Mucosa of descending colon (tissue), 3 donors: ENCODE data around the gene NFIX. TPM values are rescaled to one million over a fixed set of nuclear protein-coding genes. Genes with fewer than 3 reads are reported as not detected.

ENCODE experiments used
- ATAC-seq: fragments of 200-7000 bp; cut with Tn5 transposase; one replicate; pipeline ENCODE4 v1.9.1; 2020; ENCODE audit warnings: mild to moderate bottlenecking, moderate library complexity
- DNase-seq, 3 donors: peaks; one replicate each; pipeline ENCODE4 v3.0.0-alpha.2; 2020
- H3K36me3 ChIP-seq: fragments of 200-600 bp; one replicate; pipeline ENCODE4 v1.8.0; 2021; ENCODE audit warnings: low read depth, mild to moderate bottlenecking
- H3K4me1 ChIP-seq: fragments of 200-600 bp; one replicate; pipeline ENCODE4 v1.8.0; 2021; ENCODE audit warnings: low read depth, mild to moderate bottlenecking
- H3K4me3 ChIP-seq: fragments of 200-600 bp; one replicate; pipeline ENCODE4 v1.8.0; 2021; ENCODE audit warnings: mild to moderate bottlenecking
- H3K9me3 ChIP-seq: fragments of 200-600 bp; one replicate; pipeline ENCODE4 v1.8.0; 2021; ENCODE audit warnings: mild to moderate bottlenecking
- intact Hi-C, 2 donors: fragments of 100-400 bp; cut with DNase I in 1 of 2; cut with micrococcal nuclease in 1 of 2; formaldehyde crosslinking; loops; one replicate each; pipeline versions ENCODE4 v1.11.0 to v1.11.1; 2022; cut with DNase I, micrococcal nuclease
- total RNA-seq, 3 donors: library from RNA; stranded (reverse); fragmentation: NEBNext Ultra II Directional in 2 of 3; extraction: Animal tissue kit (Norgen Biotek cat#: 25700) in 2 of 3; gene quantifications; one replicate each; pipeline versions ENCODE4 v1.2.1 to v1.2.4, GENCODE V29; 2021 to 2023
- TF ChIP-seq, protein P1 (sequence below): fragments of 200-600 bp; IDR thresholded peaks from one replicate; pipeline ENCODE4 v1.8.0; 2022; ENCODE audit warnings: antibody characterized with exemption, mild to moderate bottlenecking
- donor health status: DM: no; HTN: no; CAD: no; lungs with moderate emphysema.
- donor health status: DM: no; HTN: no; CAD: no.
- donor health status: DM: no; HTN: yes; CAD: no.

The NFIX gene
- total RNA-seq, 3 donors from 2014 or later = 59.4 to 238 (median 64.6) TPM

- Histone ChIP-seq H3K36me3 (no peaks in the 10 kb centered on the region), H3K4me3 (no peak overlapping the region), H3K4me1 (no peaks in the 10 kb centered on the region), H3K9me3 (no peaks in the 10 kb centered on the region)
- intact Hi-C loops = no loop called here
- DNase-seq (no peak), ATAC-seq (no peak)
- TF ChIP-seq, protein P1, sequence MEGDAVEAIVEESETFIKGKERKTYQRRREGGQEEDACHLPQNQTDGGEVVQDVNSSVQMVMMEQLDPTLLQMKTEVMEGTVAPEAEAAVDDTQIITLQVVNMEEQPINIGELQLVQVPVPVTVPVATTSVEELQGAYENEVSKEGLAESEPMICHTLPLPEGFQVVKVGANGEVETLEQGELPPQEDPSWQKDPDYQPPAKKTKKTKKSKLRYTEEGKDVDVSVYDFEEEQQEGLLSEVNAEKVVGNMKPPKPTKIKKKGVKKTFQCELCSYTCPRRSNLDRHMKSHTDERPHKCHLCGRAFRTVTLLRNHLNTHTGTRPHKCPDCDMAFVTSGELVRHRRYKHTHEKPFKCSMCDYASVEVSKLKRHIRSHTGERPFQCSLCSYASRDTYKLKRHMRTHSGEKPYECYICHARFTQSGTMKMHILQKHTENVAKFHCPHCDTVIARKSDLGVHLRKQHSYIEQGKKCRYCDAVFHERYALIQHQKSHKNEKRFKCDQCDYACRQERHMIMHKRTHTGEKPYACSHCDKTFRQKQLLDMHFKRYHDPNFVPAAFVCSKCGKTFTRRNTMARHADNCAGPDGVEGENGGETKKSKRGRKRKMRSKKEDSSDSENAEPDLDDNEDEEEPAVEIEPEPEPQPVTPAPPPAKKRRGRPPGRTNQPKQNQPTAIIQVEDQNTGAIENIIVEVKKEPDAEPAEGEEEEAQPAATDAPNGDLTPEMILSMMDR = no peak
Measured at GRCh38 chr19:12967907-12968306, 27.4 kb upstream of the NFIX start.

GRCh38 chr19:12969292-12969988 lies 25.8 kb upstream of the NFIX start, which contains the start of gene DAND5:
Gene DAND5, plus strand, starts transcription at chr19:12969576. Its CDS starts 85 bp downstream, at chr19:12969661.
- H3K4me1 ChIP-seq = no peaks in the 10 kb centered on the region
- no peaks in the 10 kb centered on the region for H3K9me3 ChIP-seq
- intact Hi-C loops = no loop called here
- no peaks in the 10 kb centered on the region for H3K36me3 ChIP-seq
- H3K4me3 ChIP-seq = no peak within 1 kb of the TSS
- ATAC-seq (no peak), DNase-seq (no peak)
- TF ChIP-seq, protein P1 = no peak

GRCh38 chr19:12970070-12970820 lies 25.0 kb upstream of the NFIX start:
- no peaks in the 10 kb centered on the region for H3K4me1 ChIP-seq
- intact Hi-C loops = loop anchor here in 1 of 2 donors (10.0 kb wide), 1 partner anchor 295 kb away; no protein-coding TSS in a partner anchor
- no peak overlapping the region for H3K4me3 ChIP-seq
- TF ChIP-seq, protein P1 = no peak
- no peaks in the 10 kb centered on the region for H3K36me3 ChIP-seq
- ATAC-seq = no peak
- DNase-seq = no peak
- H3K9me3 ChIP-seq = no peaks in the 10 kb centered on the region

DNA sequence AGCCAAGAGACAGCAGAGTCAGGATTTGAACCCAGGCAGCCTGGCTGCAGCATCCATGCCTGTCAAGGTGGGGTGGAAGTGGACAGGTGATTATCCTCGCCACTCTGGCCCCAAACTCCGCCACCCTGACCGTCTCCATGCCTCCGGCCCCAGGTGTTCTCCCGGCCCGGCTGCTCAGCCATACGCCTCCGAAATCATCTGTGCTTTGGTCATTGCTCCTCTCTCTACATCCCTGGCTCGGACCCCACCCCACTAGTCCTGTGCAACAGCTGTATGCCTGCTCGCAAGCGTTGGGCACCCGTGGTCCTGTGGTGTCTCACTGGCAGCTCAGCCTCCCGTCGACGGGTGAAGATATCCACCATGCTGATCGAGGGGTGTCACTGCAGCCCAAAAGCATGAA lies 22.0 kb upstream of the NFIX start:
- intact Hi-C loops = loop anchor here in 1 of 2 donors (10.0 kb wide), 1 partner anchor 292 kb away; no protein-coding TSS in a partner anchor
- TF ChIP-seq, protein P1 = no peak

DNA sequence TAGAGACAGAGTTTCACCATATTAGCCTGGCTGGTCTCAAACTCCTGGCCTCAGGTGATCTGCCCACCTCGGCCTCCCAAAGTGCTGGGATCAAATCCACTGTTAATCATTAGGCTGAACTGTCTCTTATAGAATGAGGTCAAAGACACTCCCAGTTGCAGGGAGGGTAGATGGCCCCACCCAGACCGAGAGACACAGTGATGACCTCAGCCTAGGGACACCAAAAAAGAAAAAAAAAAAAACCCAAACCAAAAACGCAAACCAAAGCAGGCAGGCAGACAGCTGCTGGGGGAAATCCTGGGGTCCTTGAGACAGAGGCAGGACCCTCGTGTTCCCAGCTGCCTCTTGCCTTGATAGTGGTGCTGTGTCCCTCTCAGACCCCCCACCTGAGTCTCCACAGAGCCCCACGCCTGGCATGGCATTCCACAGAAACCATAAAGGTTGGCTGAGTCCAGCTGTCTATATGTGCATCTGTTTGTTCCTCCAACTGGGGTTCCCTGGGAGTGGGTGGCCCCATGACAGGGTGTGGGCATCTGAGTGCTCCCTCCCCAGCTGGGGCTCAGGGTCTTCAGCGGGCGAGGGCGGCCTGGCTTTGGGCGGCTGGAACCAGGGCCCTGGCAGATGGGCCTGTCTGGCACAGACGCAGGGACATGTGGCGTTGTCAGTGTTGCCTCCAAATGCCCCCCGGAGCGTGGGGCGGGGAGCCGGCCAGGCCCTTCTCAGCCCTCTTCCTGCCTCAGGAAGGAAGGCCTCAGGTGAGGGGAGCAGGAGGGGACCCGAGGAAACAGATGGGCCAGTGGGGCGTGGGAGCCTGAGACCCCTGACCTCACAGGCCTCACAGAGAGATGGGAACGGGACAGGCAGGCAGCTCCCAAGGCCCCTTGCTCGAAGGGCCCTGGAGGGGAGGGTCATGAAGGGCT lies 20.7 kb upstream of the NFIX start:
- Histone ChIP-seq H3K4me3 (no peak overlapping the region), H3K4me1 (no peaks in the 10 kb centered on the region), H3K9me3 (no peaks in the 10 kb centered on the region), H3K36me3 (peaks cover 4% of the 10 kb centered on the region)
- ATAC-seq (no peak), DNase-seq (no peak)
- TF ChIP-seq, protein P1 = no peak
- intact Hi-C loops = loop anchor here in 1 of 2 donors (10.0 kb wide), 1 partner anchor 290 kb away; no protein-coding TSS in a partner anchor

More for the DNA sequence above, 22.0 kb upstream of the NFIX start:
- no peaks in the 10 kb centered on the region for H3K9me3 ChIP-seq
- peaks cover 4% of the 10 kb centered on the region for H3K36me3 ChIP-seq
- no peak for ATAC-seq
- no peak for DNase-seq
- no peak overlapping the region for H3K4me3 ChIP-seq
- H3K4me1 ChIP-seq = no peaks in the 10 kb centered on the region
